OCI-LY3 (cell line): Measurements from ENCODE around the gene KCNA2.

Source experiments
- H2AFZ ChIP-seq: fragments of 200-600, 300-600 bp; shearing (Covaris generic); 2 replicates; pipeline ENCODE4 v1.6.0; 2014; ENCODE audit warnings: antibody characterized with exemption, low read depth, low read length
- H3K27ac ChIP-seq: fragments of 200-600, 300-600 bp; sonication (generic); 2 replicates; pipeline ENCODE4 v1.5.1; 2014; ENCODE audit warnings: mild to moderate bottlenecking, low read length, moderate library complexity, mixed read lengths
- H3K27me3 ChIP-seq: fragments of 200-600, 300-600 bp; sonication (generic); 2 replicates; pipeline ENCODE4 v1.6.1; 2014; ENCODE audit warnings: low read depth, low read length, mixed read lengths
- H3K36me3 ChIP-seq: fragments of 200-600, 300-600 bp; sonication (generic); replicated peaks from 2 replicates; pipeline ENCODE3; 2014; ENCODE audit warnings: low read depth, low read length, mixed read lengths
- H3K4me1 ChIP-seq: fragments of 300-600, 200-600 bp; sonication (generic); 2 replicates; pipeline ENCODE4 v1.6.1; 2014; ENCODE audit warnings: low read length, mixed read lengths
- H3K4me2 ChIP-seq: fragments of 200-600, 300-600 bp; sonication (generic); 2 replicates; pipeline ENCODE4 v1.6.1; 2014; ENCODE audit warnings: low read length, mixed read lengths
- H3K4me3 ChIP-seq: fragments of 300-600, 200-600 bp; sonication (generic); 2 replicates; pipeline ENCODE4 v1.5.1; 2014; ENCODE audit warnings: antibody characterized with exemption, mild to moderate bottlenecking, low read length, moderate library complexity
- H3K79me2 ChIP-seq: fragments of 300-600, 200-600 bp; shearing (Covaris generic); 2 replicates; pipeline ENCODE4 v1.6.1; 2014; ENCODE audit warnings: mild to moderate bottlenecking, low read length, mixed read lengths
- H3K9ac ChIP-seq: fragments of 300-600, 200-600 bp; shearing (Covaris generic); 2 replicates; pipeline ENCODE4 v1.6.0; 2014; ENCODE audit warnings: mild to moderate bottlenecking, low read length, moderate library complexity
- H3K9me3 ChIP-seq: fragments of 200-600, 300-600 bp; shearing (Covaris generic); 2 replicates; pipeline ENCODE4 v1.6.1; 2014; ENCODE audit warnings: low read length, mixed read lengths; ENCODE audit not compliant: insufficient read depth
- H4K20me1 ChIP-seq: fragments of 200-600, 300-600 bp; sonication (generic); 2 replicates; pipeline ENCODE4 v1.6.1; 2016; ENCODE audit warnings: low read length, mixed read lengths; ENCODE audit not compliant: insufficient read depth
- CTCF ChIP-seq: fragments of 200-600, 300-600 bp; sonication (generic); IDR thresholded peaks from 2 replicates; pipeline ENCODE4 v1.5.1; 2014; ENCODE audit warnings: antibody characterized with exemption, low read length, low read depth
- EZH2phosphoT487 ChIP-seq: fragments of 200-600 bp; shearing (Covaris generic); IDR thresholded peaks from 2 replicates; pipeline ENCODE4 v1.6.1; 2018; ENCODE audit warnings: antibody characterized with exemption, mixed run types, low read depth

KCNA2 gene

GRCh38 chr1:110545492-110545891 is 60.7 kb downstream of the KCNA2 start:
- Histone ChIP-seq H3K4me1 (no peaks in the 10 kb centered on the region), H3K4me3 (no peak overlapping the region), H3K36me3 (no peaks in the 10 kb centered on the region), H3K4me2 (no peak overlapping the region), H3K79me2 (no peaks in the 10 kb centered on the region), H3K9ac (no peak overlapping the region), H3K9me3 (no peaks in the 10 kb centered on the region), H4K20me1 (no peaks in the 10 kb centered on the region), H3K27ac (no peak overlapping the region), H3K27me3 (peaks cover 4% of the 10 kb centered on the region; the same call in 1 of the 2 replicates), H2AFZ (no peak overlapping the region)
- TF ChIP-seq EZH2phosphoT487 (no peak), CTCF (no peak)

- TF ChIP-seq EZH2phosphoT487 = no peak
- no peak for TF ChIP-seq CTCF
- H3K36me3 ChIP-seq = no peaks in the 10 kb centered on the region
These were observed 61.4 kb downstream of the KCNA2 start for GRCh38 chr1:110544753-110545152.

More at GRCh38 chr1:110544753-110545152, 61.4 kb downstream of the KCNA2 start:
- Histone ChIP-seq H3K79me2 (no peaks in the 10 kb centered on the region), H3K4me1 (no peaks in the 10 kb centered on the region), H3K4me3 (no peak overlapping the region), H4K20me1 (no peaks in the 10 kb centered on the region), H3K27me3 (peaks cover 4% of the 10 kb centered on the region; the same call in 1 of the 2 replicates), H3K27ac (no peak overlapping the region), H3K9ac (no peak overlapping the region), H3K4me2 (no peak overlapping the region), H2AFZ (no peak overlapping the region), H3K9me3 (no peaks in the 10 kb centered on the region)
